ENCODE data around the gene AIG1.

Gene AIG1

DNA sequence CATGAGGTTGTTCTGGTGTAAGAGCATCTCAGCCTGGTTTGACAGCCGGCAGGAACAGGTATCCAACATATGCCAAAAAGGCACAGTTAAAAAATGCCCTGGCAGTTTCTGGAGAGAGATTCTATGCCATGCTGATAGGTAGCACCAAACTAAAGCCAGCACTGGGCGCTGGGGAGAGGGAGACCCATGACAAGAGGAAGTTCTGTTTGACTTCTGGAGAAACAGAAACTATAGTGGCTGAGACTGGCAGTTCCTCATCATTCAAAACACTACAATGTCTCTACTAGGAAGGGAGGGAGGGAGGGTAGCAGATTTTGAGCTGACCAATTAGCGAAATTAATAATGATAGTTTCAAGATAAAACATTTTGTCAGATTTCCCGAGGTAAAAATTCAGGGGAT, 215.7 kb downstream of the AIG1 start:
- no peak for DNase-seq (ENCODE audit: low read depth)
- TF ChIP-seq, protein P1, sequence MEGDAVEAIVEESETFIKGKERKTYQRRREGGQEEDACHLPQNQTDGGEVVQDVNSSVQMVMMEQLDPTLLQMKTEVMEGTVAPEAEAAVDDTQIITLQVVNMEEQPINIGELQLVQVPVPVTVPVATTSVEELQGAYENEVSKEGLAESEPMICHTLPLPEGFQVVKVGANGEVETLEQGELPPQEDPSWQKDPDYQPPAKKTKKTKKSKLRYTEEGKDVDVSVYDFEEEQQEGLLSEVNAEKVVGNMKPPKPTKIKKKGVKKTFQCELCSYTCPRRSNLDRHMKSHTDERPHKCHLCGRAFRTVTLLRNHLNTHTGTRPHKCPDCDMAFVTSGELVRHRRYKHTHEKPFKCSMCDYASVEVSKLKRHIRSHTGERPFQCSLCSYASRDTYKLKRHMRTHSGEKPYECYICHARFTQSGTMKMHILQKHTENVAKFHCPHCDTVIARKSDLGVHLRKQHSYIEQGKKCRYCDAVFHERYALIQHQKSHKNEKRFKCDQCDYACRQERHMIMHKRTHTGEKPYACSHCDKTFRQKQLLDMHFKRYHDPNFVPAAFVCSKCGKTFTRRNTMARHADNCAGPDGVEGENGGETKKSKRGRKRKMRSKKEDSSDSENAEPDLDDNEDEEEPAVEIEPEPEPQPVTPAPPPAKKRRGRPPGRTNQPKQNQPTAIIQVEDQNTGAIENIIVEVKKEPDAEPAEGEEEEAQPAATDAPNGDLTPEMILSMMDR (IDR thresholded peaks at IDR 0.05; ENCODE audit: control insufficient read depth, insufficient read depth, low read depth, low read length, missing control alignments): no peak
- no peak overlapping the region for H3K4me3 ChIP-seq (ENCODE audit: control insufficient read depth, low read depth, low read length)

DNA sequence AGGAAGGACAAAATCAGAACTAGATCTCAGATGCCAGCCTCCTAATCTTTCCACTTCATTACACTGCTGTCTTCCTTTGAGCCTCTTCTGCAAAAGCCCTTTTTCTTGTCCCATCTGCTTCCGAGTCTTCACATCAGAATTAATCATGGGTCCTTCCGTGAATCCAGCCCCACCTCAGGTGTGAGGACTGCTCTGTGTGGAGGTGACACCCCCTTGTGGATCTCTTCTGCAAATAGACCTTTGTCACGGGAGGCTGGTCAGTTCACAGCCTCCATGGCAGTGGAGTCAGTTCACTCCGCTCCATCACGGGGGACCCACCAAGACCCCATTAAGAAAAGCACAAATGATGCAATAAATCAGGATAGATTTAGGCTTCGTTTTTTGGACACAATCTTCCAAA, 218.7 kb downstream of the AIG1 start:
- DNase-seq (ENCODE audit: low read depth): no peak
- TF ChIP-seq, protein P1 (IDR thresholded peaks at IDR 0.05; ENCODE audit: control insufficient read depth, insufficient read depth, low read depth, low read length, missing control alignments): peak; percentile 53
- no peak overlapping the region for H3K4me3 ChIP-seq (ENCODE audit: control insufficient read depth, low read depth, low read length)

- no peak overlapping the region for H3K4me3 ChIP-seq (ENCODE audit: control insufficient read depth, low read depth, low read length)
- TF ChIP-seq, protein P1 (IDR thresholded peaks at IDR 0.05; ENCODE audit: control insufficient read depth, insufficient read depth, low read depth, low read length, missing control alignments): no peak
- DNase-seq (ENCODE audit: low read depth): peak; percentile 34
Observed at GRCh38 chr6:143283887-143284645, 223.4 kb downstream of the AIG1 start.

DNA sequence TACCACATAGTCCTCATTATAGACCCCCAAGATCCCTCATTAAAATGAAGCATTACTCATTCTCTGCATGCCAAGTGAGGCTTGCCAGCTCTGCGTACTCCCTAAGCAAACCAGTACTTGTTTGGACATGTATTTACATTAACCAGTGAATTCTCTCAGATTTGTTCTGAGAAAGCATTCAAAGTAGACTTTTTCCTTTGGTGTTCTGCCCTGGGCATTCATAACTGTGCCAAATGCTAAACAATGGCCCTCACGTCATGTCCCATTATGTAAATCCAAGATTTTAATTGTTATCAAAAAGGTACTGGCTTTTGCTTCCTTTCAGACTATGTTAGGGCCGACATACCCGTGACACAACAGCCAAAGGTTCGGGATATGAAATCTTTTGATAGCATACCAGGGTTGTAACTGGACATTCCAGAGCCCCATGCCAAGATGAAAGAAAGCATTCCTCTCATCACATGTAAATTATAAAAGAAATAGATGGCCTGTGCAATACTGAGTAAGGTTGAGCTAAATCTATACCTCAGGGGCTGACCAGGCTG, 225.6 kb downstream of the AIG1 start:
- TF ChIP-seq, protein P1 (IDR thresholded peaks at IDR 0.05; ENCODE audit: control insufficient read depth, insufficient read depth, low read depth, low read length, missing control alignments): no peak
- no peak for DNase-seq (ENCODE audit: low read depth)
- no peak overlapping the region for H3K4me3 ChIP-seq (ENCODE audit: control insufficient read depth, low read depth, low read length)

DNA sequence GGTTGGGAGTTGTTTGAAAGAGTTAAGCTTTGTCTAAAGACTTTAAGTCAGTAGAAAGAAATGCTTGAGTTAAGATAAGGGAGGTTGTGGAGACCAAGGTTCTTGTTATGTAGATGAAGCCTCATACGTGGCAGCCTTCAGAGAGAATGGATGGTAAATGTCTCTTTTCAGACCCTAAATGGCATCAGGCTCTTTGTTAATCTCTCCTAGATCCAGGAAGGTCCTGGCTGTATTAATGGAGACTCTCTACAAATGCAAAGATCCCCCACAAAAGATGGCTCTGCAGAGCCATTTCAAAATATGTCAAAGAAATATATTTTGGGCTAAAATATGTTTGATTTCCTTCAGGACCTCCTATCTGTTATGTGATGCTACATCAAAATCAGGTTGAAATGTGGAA, 228.2 kb downstream of the AIG1 start:
- no peak overlapping the region for H3K4me3 ChIP-seq (ENCODE audit: control insufficient read depth, low read depth, low read length)
- no peak for DNase-seq (ENCODE audit: low read depth)
- TF ChIP-seq, protein P1 (IDR thresholded peaks at IDR 0.05; ENCODE audit: control insufficient read depth, insufficient read depth, low read depth, low read length, missing control alignments): no peak

DNA sequence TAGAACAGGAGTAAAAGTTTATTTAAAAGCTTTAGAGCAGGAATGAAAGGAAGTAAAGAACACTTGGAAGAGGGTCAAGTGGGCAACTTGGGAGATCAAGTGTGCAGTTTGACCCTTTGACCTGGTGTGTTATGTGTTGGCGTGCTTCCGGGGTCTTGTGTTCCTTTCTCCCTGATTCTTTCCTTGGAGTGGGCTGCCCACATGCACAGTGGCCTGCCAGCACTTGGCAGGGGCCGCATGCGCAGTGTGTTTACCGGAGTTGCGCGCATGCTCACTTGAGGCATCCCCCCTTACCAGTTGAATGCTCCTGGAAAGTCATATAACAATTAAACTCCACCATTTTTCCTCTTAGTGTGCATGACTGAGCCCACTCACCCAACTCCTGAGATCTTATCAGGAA, 229.5 kb downstream of the AIG1 start:
- no peak for DNase-seq (ENCODE audit: low read depth)
- H3K4me3 ChIP-seq (ENCODE audit: control insufficient read depth, low read depth, low read length): no peak overlapping the region
- TF ChIP-seq, protein P1 (IDR thresholded peaks at IDR 0.05; ENCODE audit: control insufficient read depth, insufficient read depth, low read depth, low read length, missing control alignments): no peak
